Ectodermal cell (in vitro differentiated cells): ENCODE data around the gene PARK7.
"Not testable (repeated sequence)": the region's sequence is repeated elsewhere in the genome, so short reads cannot be mapped to it uniquely, and the experiment has no call there.

Source experiments
- H3K27ac ChIP-seq: 2 replicates; pipeline ENCODE4 v1.7.0; 2013; ENCODE audit warnings: mild to moderate bottlenecking, low read depth, low read length; ENCODE audit not compliant: insufficient read depth, poor library complexity, severe bottlenecking
- H3K27me3 ChIP-seq: 2 replicates; pipeline ENCODE4 v1.7.0; 2013; ENCODE audit warnings: mild to moderate bottlenecking, low read length; ENCODE audit not compliant: insufficient read depth, control insufficient read depth, poor library complexity, severe bottlenecking
- H3K36me3 ChIP-seq: one replicate; pipeline ENCODE4 v1.7.0; 2013; ENCODE audit warnings: low read length; ENCODE audit not compliant: control insufficient read depth, insufficient read depth
- H3K4me1 ChIP-seq: one replicate; pipeline ENCODE4 v1.7.0; 2013; ENCODE audit warnings: low read length; ENCODE audit not compliant: control insufficient read depth, insufficient read depth
- H3K4me3 ChIP-seq: 2 replicates; pipeline ENCODE4 v1.7.0; 2013; ENCODE audit warnings: low read depth, low read length, control low read depth; ENCODE audit not compliant: insufficient read depth
- H3K9me3 ChIP-seq: 2 replicates; pipeline ENCODE4 v1.7.0; 2013; ENCODE audit warnings: mild to moderate bottlenecking, low read length, moderate library complexity; ENCODE audit not compliant: control insufficient read depth
- WGBS, 2 experiments: methylation state at CpG; one replicate each; pipeline ENCODE4 v1.1.7; 2013; ENCODE audit warnings: missing lambda C conversion rate in 2 of 2; 5-methylcytosine and 5-hydroxymethylcytosine counted together

Gene PARK7

DNA sequence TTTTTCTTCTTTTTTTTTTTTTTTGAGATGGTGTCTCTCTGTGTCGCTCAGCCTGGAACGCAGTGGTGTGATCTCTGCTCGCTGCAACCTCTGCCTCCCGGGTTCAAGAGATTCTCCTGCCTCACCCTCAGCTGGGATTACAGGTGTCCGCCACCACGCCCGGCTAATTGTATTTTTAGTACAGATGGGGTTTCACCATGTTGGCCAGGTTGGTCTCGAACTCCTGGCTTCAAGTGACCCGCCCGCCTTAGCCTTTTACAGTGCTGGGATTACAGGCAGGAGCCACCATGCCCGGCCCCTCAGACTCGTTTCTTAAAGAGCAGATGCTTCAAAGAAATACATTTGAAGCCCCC, 1.8 kb downstream of the PARK7 start:
- WGBS, 2 experiments, result 94 to 95% methylated on average over 12 of the region's 12 CpGs
- H3K36me3 ChIP-seq, H3K4me1 ChIP-seq, H3K27ac ChIP-seq, H3K4me3 ChIP-seq, H3K9me3 ChIP-seq, H3K27me3 ChIP-seq: not testable (repeated sequence)

DNA sequence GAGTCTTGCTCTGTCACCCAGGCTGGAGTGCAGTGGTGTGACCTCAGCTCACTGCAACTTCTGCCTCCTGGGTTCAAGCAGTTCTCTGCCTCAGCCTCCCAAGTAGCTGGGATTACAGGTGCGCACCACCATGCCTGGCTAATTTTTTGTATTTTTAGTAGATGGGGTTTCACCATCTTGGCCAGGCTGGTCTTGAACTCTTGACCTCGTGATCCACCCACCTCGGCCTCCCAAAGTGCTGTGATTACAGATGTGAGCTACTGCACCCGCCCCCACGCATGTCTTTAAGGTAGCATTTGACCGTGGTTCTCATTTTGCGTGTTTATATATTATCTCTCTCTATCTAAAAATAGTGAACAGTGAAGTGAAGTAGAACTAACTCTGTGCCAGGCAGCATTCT, 2.3 kb downstream of the PARK7 start:
- H3K4me1 ChIP-seq, H3K9me3 ChIP-seq, H3K27me3 ChIP-seq, H3K27ac ChIP-seq, H3K4me3 ChIP-seq: not testable (repeated sequence)
- WGBS, 2 experiments, result 91 to 98% methylated on average over 7 of the region's 7 CpGs
- peaks cover 14% of the 10 kb centered on the region for H3K36me3 ChIP-seq

DNA sequence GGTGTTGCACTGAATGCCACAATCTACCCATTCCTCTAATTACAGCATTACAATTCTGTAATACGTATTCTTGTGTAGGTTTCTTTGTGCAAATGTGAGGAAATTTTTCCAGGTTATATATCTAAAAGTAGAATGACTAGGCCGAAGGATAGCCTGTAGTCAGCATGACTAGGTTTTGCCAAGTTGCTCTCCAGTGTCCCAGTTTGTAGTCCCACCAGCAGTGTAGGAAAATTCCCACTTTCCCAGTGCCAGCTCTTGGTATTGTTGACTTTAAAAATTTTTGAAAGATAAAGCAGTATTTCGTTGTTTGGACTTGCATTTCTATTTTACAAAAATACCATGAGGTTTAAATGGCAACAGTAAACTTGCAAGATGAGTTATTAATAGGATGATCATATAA, 3.0 kb downstream of the PARK7 start:
- Histone ChIP-seq H3K4me3 (no peak overlapping the region), H3K27me3 (no peaks in the 10 kb centered on the region), H3K9me3 (no peaks in the 10 kb centered on the region), H3K4me1 (peaks cover 7% of the 10 kb centered on the region), H3K27ac (no peak overlapping the region), H3K36me3 (peaks cover 20% of the 10 kb centered on the region)
- WGBS, 2 experiments, result 98% methylated on average over 3 of the region's 3 CpGs

DNA sequence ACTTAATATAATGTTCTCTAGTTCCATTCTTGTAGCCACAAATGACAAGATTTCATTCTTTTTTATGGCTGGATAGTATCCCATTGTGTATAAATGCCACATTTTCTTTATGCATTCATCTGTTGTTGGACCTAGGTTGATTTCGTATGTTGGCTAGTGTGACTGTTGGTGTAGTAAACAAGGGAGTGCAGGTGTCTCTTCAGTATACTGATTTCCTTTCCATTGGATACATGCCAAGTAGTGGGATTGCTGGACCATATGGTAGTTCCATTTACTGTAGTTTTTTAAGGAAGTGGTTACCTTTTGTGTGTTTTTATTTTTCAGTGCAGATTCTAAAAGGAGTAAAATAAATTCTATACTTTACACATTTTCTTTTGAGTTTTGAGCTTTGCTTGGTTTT, 5.7 kb downstream of the PARK7 start:
- Histone ChIP-seq H3K4me3 (no peak overlapping the region), H3K36me3 (peaks cover 43% of the 10 kb centered on the region), H3K4me1 (peaks cover 6% of the 10 kb centered on the region), H3K27ac (no peak overlapping the region), H3K9me3 (no peaks in the 10 kb centered on the region), H3K27me3 (no peaks in the 10 kb centered on the region)
- WGBS, 2 experiments, result 95 to 100% methylated on average over 1 of the region's 1 CpG

DNA sequence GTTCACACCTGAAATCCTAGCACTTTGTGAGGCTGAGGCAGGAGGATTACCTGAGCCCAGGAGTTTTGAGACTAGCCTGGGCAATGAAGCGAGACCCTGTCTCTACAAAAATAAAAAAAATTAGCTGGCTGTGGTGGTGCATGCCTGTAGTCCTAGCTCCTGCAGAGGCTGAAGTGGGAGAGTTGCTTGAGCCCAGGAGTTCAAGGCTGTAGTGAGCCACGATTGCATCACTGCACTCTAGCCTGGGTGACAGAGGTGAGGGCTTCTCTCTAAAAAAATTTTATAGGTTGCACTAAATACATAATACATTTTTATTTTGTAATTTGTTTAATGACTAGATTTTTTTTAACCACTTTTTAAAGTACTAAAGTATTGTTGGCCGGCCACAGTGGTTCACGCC, 6.1 kb downstream of the PARK7 start:
- H3K4me3 ChIP-seq, result no peak overlapping the region
- WGBS, 2 experiments, result 92 to 97% methylated on average over 4 of the region's 4 CpGs
- H3K27ac ChIP-seq, result no peak overlapping the region
- H3K36me3 ChIP-seq, result peaks cover 44% of the 10 kb centered on the region
- no peaks in the 10 kb centered on the region for H3K9me3 ChIP-seq
- H3K27me3 ChIP-seq, result no peaks in the 10 kb centered on the region
- H3K4me1 ChIP-seq, result peaks cover 1% of the 10 kb centered on the region

DNA sequence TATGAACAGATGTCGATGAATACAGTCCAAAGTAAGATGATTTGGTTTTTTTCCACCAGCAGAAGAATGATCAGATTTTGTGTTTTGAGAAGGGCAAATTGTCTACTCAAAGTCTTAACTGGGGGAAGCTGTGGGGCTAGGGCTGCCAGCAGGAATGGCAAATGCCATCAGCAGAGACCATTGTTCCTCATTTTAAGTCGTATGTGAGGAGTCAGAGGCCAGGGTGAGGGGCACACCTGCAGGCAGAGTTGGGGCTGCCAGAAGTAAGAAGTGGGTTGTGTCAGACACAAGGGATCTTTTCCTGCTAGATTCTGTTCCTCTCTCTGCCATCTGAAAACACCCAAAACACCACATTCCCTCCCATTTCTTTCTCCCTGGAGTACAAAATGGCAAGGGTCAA, 8.7 kb downstream of the PARK7 start:
- H3K36me3 ChIP-seq, result peaks cover 41% of the 10 kb centered on the region
- no peak overlapping the region for H3K27ac ChIP-seq
- no peaks in the 10 kb centered on the region for H3K27me3 ChIP-seq
- no peaks in the 10 kb centered on the region for H3K9me3 ChIP-seq
- H3K4me1 ChIP-seq, result no peaks in the 10 kb centered on the region
- WGBS, 2 experiments, result 92 to 98% methylated on average over 2 of the region's 2 CpGs
- no peak overlapping the region for H3K4me3 ChIP-seq

DNA sequence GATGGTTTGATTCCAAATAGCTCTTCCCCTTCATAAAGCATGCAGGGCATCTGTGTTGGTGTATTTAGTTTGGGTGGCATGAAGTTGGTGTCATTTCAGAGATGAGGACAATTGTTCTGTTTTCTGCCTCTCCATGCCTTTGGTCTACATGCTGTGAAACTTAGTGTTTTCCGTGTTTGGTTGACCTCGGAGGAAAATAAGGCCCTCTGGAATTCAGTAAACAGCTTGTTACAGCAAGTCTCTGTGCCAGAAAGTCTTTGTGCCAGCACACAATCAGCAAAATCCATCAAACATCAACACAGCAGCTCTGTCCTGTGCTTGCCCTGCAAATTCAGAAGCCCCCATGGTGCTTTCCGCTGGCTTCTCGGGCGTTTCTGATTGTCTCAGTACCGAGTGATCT, 9.5 kb downstream of the PARK7 start:
- Histone ChIP-seq H3K4me3 (no peak overlapping the region), H3K27ac (no peak overlapping the region), H3K9me3 (no peaks in the 10 kb centered on the region), H3K27me3 (no peaks in the 10 kb centered on the region), H3K36me3 (peaks cover 36% of the 10 kb centered on the region), H3K4me1 (no peaks in the 10 kb centered on the region)
- 96 to 99% methylated on average over 6 of the region's 6 CpGs for WGBS, 2 experiments

DNA sequence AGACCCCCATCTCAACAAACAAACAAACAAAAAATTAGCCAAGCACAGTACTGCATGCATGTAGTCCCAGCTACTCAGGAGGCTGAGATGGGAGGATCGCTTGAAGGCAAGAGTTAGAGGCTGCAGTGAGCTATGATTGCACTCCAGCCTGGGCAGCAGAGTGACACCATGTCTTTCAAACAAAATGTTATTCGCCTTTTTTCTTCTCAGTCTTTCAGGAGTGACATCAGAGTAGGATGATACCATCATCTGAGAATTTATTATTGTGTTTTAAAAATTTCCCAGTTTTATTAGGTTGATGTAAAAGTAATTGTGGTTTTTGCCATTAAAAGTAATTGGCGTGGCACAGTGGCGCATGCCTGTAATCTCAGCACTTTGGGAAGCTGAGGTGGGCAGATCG, 10.8 kb downstream of the PARK7 start:
- WGBS, 2 experiments, result 94 to 96% methylated on average over 5 of the region's 5 CpGs
- Histone ChIP-seq H3K27ac (no peak overlapping the region), H3K36me3 (peaks cover 40% of the 10 kb centered on the region), H3K4me1 (no peaks in the 10 kb centered on the region), H3K4me3 (no peak overlapping the region), H3K27me3 (no peaks in the 10 kb centered on the region), H3K9me3 (no peaks in the 10 kb centered on the region)

DNA sequence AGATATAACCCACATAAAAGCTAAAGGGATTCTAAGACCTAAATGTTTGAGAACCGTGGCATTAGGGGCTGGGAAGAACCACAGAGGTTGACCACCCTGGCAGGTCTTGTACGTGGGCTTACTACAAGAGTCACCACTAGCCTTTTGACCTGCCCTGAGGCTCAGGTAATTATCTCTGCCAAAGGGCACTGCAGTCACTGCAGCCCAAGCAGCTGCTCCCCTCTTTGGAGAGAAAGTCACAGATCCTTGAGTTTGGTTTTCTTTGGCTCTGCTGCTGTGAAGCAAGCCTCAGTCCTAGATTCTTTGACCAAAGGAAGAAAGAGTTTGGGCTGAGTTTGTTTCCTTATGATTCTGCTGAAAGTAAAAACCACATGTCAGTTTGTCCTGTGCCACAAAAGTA, 11.6 kb downstream of the PARK7 start:
- Histone ChIP-seq H3K27ac (no peak overlapping the region), H3K36me3 (peaks cover 45% of the 10 kb centered on the region), H3K4me3 (no peak overlapping the region), H3K4me1 (no peaks in the 10 kb centered on the region), H3K27me3 (no peaks in the 10 kb centered on the region), H3K9me3 (no peaks in the 10 kb centered on the region)
- WGBS, 2 experiments, result 93 to 95% methylated on average over 2 of the region's 2 CpGs

DNA sequence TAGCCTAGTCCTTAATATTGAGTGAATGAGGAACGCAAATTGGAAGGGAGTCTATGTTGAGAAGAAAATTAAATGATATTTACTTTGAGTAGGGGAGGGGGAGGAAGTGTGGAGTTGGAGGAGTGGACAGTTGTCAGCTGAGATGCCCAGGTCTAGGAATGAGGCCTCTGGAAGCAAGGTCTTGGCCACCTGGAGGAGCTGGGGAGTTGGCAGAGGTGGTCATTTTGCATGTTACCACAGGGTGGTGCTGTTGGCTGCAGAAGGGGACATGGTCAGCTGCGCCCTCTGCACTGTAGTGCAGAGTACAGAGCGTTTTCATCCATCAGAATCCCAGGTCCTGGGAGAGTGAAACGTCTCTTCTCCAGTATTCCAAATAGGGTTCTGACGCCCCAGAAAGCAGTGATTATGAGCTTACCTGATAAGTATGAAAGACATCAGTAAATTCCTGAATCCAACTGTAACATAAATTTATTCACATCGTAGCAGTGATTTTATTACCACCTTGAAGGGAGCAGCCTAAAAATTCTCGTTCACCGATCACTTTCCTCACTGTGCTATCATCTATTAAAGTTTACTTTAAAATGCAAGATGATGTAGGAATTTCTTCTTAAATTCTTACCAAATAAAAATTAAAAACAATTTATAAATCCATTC, 13.8 kb downstream of the PARK7 start:
- H3K9me3 ChIP-seq, result no peaks in the 10 kb centered on the region
- WGBS, 2 experiments, result 51 to 61% methylated on average over 6 to 8 of the region's 8 CpGs
- H3K4me1 ChIP-seq, result no peaks in the 10 kb centered on the region
- no peak overlapping the region for H3K27ac ChIP-seq
- no peak overlapping the region for H3K4me3 ChIP-seq
- H3K27me3 ChIP-seq, result no peaks in the 10 kb centered on the region
- H3K36me3 ChIP-seq, result peaks cover 40% of the 10 kb centered on the region

DNA sequence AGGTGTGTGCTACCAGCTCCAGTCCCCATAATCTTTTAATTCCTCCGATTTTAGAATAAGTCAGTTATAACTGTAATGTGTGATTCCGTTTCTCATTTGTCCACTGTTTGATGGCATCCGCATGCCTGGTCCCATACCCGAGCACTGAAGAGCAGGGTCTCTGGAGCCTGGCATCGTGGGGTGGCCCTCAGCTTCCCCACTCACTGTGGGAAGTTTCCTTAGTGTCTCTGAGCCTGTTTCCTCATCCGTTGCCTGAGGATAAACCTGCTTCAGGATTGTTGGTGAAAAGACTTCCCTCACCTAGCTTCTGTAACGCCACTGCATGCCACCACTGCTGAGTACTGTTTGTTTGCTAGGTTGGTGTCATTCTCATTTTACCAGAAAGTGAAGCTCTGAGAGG, 19.5 kb downstream of the PARK7 start:
- Histone ChIP-seq H3K9me3 (no peaks in the 10 kb centered on the region), H3K36me3 (peaks cover 48% of the 10 kb centered on the region), H3K4me1 (no peaks in the 10 kb centered on the region), H3K27ac (no peak overlapping the region), H3K4me3 (no peak overlapping the region), H3K27me3 (no peaks in the 10 kb centered on the region)
- 94 to 97% methylated on average over 7 of the region's 7 CpGs for WGBS, 2 experiments
